DMS 273 (cell line): ENCODE data around the gene ACOXL.
A peak's percentile ranks its signal among the peaks of the same experiment; 100 is the strongest.

Source experiments
- DNase-seq: peaks from one replicate; lab custom pipeline; 2025; ENCODE audit not compliant: unreplicated experiment; lab: John Stamatoyannopoulos, UW

The ACOXL gene

DNA sequence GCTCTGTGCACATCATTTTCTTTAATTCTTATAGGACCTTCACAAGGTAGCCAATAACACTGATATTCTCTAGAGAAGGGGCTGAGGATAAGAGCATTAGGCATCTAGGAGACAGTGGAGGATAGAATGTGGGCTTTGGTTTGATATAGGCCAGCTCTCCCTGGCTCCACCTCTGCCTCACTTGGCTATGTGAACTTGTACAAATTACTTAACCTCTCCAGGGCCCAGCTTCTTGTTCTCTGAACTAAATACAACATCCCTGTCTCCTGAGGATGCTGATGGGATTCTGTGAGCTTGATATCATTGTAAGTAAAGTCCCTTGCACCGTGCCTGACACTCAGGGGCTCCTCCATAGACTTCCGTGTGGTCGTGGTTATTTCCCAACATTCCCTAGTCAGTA, 87.3 kb downstream of the ACOXL start:
- DNase-seq: no peak

DNA sequence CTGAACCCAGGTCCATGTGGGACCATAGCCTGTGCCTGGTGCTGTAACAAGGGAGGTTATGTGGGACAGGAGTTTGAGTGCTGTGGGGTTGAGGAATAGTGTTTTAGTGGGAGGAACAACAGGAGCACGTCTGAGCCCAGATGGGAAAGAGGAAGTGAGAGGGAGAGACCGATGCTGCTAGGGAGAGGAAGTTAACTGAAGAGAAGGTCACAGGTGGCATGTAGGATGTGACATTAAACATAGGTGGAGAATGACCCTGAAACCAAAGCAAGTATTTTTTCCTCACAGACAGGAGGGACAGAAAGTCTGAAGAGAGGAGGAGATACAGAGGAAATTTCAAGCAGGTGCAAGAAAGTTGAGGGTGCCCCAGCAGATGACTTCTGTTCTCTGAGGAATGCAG, 87.8 kb downstream of the ACOXL start:
- no peak for DNase-seq

DNA sequence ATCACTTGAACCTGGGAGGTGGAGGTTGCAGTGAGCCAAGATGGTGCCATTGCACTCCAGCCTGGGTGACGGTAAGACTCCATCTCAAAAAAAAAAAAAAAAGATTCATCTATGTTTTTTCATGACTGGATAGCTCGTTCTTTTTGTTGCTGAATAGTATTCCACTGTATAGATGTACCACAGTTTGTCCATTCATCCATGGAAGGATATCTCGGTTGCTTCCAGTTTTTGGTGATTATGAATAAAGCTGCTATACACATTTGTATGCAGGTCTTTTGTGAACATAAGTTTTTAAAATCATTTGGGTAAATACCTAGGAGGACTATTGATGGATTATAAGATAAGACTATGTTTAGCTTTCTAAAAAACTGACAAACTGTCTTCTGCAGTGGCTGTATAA, 90.8 kb downstream of the ACOXL start:
- no peak for DNase-seq

DNA sequence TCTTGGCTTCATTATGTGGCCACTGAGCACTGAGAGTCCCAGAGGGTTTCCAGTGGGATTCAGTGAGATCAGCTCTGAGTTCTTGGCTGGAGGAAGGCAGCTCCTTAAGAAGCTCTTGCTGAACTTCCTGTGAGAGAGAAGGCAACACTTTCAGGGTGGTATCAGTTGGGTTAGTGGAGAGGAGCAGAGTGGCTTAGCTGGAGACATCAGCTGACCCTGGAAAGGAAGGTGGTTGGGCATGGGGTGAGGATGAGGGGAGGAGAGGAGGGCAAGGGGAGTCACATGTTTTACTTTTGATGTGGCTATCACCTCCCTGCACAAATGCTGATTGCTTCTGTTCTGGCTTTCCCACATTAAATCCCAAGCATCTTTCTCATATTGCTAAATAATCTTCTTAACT, 95.1 kb downstream of the ACOXL start:
- DNase-seq: no peak

DNA sequence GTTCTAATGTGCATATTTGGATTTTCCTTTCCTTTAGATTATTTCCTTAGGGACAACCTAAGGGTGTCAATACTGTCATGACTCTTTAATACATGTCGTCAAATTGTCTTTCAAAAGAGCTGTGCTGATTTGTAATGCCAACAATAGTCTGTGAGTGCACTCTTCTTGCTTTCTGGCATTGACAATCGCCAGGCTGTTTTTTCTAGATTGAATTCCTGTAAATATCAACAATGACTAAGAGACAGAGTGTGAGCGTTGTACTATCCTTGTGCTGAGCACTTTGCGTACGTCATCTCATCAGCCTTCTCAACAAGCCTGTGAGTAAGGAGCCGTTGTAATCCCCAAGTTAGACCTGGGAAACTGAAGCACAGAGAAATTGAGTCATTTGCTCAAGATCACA, 96.0 kb downstream of the ACOXL start:
- DNase-seq: no peak

DNA sequence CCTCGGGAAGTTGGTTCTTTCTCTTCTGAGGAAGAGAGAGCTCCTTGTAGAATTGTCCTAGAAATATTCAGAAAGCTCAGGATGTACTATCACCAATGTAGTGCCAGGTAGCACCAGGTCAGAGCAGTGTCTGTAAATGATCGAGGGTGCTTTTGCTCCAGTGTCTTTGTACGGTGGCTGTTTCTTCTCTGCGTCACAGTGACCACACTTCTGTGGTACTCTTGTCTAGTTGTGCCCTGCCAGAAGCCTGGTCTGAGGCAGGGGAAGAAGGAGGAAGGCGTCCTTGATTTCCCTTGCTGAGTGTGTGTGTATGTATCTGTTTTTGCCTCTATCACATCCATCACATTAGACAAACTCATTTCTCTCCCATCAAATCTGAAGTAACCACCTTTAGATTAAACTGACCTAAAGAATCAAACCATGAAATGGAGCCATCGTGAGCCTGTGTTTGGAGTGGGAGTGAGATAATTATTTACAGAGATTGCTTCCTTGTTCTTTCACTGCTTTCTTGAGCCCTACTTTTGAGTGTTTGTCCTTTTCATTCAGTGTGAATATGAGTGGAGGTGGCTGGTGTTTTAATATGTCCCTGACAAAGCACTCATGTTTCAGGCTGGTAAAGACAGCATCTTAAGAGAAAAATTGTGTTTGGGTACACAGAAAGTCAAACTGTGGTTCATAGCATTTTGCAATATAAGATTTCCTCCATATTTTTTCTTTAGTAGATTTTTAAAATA, 97.2 kb downstream of the ACOXL start:
- DNase-seq: no peak

DNA sequence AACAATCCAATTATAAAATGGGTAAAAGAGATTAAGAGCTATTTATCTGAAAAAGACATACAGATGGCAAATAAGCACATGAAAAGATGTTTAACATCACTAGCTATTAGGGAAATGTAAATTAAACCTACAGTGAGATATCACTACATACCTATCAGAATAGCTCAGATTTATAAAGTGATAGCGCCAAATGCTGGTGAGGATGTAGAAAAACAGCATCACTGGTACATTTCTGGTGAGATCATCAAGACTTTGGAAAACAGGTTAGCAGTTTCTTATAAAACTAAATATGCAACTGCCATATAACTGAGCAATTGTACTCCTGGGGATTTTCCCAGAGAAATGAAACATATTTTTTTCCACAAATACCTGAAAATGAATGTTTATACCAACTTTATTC, 100.4 kb downstream of the ACOXL start:
- DNase-seq: peak; percentile 17

DNA sequence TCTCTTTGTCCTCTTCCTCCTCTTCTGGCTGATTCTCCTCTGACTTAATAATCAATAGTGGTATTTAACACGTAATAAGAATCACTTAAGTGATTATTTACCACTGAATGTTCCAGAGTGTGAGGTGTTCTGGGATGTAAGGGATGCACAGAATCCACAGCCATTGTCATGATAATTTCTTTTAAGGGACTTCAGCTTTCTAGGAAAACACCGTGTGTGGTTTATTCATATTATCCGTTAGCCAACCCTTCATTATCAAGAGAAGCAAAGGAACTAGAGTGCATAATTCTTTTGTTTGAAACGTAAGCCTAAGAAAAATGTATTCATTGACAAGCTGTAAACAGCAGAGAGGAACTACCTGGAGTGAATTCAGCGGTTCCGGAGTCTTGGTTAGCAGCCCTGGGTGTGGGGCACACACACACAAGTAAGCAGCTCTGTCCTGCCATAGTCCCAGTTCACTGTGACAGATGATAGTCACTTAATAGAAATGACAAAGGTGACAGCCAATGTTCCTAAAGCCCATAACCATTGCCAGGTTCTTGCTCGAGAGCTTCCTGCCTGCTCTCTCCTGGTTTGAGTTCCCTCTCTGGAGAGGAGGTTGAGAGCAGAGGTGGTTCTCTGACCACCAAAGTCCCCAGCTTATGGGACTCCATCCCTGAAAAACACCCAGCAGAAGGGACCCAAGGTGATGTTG, 101.9 kb downstream of the ACOXL start:
- no peak for DNase-seq

DNA sequence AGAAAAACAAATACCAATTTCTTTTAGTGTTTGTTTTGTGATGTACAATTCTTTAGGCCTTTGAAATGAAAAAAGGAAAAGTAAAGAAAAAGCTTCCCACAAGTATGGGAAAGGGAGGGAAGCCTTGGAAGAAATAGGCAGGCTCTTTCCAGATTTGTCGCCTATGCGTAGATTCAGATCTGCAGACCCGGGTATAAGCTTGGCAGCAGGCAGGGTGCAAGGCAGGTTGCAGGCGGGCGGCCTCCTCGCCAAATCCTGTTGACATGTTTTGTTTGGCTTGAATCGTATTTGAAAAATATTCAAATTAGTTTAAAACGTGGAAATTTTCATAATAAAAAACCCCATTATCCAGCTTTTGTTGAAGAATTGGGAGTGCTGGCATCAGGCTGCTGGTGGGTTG, 104.3 kb downstream of the ACOXL start:
- no peak for DNase-seq

DNA sequence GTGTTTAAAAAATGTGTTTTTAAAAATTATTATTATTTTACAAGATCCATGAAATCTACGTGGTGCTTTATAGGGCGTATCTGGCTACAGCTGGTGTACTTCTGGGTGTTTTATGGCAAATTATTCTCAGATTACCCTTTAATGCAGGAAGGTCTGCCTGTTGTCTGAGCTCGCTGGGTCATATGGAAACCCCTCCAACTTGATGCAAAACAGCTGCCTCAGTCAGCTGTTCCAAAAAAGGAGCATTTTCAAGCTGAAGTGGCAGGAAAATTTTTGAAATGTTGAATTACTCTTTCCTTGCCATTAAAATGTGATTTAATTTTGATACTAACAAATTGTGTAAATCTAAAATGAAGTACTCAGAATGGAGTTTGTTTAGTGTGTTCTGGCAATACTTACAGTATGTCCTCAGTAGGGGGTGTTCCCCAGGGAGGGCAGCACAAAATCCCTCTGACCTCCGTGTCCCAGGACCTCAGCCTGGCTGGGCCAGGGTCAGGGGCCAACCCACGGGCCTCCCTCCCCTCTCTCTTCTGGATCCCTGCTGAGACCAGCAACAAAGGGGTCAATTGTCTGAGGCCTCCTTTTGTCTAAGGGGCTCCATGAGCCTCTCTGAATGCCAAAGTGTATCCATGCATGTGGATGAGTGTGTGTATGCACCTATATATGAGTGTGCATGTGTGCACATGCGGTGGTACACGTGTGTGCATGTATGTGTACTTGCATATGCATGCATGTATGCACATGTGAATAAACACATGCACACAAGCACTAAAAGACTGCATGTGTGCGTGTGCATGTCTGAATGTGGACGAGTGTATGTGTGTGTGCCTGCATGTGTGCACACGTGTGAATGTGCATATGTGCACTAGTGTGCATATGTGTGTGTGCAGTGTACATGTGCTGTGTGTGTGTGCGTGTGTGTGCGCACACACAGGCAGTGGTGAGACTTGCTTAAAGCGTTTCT, 105.4 kb downstream of the ACOXL start:
- DNase-seq: peak; percentile 4

DNA sequence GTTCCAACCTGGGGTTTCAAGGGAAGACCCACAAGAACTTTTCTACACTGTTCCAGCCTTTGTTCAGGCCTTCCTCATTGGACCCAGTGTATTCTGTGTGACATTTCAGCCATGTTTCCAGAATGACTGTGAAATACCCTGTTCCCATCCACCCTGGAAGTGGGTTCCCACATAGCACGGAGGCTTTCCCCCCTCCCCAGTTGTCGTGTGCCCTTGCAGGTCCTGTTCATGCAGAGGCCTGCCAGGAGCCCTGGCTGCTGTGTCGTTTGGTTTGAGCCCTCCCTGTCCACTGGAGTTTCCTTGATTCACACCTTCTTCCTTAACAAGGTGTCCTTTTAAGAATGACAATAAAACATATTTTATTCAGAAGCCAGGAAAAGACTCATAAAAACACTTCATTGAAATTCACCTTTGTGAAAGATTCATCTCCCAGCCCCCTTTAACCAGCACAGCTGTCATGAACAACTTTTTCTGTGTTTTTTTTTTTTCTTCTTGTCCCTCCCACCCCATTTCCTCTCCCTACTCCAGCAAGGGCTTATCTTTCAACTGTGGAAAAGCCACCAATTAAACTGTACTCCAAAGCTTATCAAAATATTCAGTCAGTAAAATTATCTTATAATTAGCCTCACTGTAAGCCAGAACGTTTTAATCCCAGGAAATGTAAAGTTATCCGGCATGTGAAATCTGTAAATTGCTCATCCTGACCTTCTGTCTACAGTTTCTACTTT, 106.4 kb downstream of the ACOXL start:
- DNase-seq: no peak

DNA sequence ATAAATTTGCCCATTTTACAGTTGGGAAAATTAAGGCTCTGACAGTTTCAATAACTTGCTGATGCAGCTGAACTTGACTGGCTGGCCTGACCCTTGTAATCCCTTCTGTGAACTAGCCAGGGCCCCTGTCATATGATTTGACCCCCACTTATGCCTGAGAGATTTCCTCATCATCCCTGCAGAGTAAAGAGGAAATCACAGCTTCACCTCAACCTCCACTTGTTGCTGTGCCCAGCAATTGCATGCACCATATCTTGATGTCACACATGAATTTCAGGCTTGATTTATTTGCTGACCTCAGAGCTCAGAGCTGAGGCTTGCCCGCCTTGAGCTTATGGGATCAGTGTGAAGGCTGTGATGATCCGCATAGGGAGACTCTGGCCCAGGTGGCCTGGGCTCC, 108.1 kb downstream of the ACOXL start:
- DNase-seq: no peak

DNA sequence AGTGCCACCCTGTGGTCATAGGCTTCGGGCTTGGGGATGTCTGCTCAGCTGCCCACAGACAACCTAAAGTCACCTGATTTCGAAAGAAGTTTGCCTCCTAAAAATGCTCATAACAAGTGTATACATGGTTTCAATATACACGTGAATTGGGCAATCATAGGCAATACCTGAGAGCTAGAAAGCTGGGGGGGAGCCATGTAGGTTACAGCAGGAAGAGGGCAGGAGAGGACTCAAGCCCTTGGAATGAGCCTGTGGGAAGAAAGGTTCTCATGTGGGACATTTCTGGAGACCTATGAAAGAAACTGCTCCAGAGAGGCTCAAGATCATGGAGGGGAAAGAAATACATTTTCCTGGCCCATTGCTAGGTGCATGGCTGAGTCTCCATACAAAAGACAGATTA, 109.7 kb downstream of the ACOXL start:
- DNase-seq: no peak

DNA sequence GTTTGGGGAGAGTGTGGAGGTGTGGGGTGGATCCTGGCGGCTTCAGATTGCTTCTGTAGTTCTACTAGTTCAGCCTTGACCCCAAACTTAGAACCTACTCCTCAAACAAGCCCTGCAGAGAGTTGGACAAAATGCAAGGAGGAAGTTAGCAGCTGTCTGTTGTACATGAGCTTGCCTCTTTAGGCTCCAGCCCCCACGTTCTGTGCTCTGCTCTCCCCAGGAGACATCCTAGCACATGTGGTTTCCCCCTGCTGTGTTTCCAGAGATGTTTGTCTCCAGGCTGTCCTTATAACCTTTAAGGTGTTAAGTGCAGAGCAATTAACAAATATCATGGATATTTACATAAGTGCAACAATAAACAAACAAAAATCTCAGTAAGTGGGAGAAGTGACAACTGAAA, 111.1 kb downstream of the ACOXL start:
- no peak for DNase-seq

DNA sequence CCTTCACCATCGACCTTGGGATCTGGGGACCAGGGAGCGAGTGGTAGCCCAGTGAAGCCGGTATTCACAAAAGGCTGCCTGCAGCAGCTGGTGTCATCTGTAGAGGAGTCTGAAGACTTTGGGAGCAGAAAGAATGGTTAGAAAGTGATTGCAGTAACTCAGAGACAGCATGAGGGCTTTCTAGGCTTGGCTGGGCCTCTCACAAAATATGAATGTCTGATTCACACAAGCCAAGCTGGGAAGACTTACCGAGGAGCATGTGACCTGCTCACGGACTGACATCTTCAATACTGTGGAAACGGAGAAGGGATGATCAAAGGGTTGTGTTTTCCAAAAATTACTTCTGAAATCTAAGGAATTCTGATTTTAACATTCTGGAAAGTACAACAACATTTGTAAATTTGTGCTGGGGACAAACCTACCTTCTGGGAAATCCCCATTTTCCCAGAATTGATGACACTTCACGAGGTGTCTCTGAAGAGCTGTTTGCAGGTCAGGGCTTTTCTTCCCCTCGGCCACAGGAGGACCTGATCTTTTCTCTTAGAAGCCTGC, 111.7 kb downstream of the ACOXL start:
- no peak for DNase-seq

DNA sequence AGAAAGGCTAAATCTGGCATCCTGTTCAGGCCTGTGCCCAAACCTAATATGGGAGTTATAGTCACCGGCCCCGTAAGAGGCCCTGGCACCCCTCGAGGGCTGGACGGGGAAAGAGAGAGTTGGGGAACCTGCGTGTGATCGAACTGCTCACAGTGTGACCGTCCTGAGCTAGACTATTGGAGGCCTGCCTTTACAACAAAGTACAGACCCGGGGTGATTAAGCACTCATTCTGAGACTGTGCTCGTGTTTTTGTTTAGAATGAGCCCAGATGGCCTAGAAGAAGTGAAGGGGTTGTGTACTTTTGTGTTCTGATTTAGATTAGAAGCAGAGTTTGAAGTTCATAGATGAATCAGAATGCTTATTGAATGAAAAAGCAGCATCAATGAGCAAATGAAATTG, 115.3 kb downstream of the ACOXL start:
- no peak for DNase-seq

DNA sequence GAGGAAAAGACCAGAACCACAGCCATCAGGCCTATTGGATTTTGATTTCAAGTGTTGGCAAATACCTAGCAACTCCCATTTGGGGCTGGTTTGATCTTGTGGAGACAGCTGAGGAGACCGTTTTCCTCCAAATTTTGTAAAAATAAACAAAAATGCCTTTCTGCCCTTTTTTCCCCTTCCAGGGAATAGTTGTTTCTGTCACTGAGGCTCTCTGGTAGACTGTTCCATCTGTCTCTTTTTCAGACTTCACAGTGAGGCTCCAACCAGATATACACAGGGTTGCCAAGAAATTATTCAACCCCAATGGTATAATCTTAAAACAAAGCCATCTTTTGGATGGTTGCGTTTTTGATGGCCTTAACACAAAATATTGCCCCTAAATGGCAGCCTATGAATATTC, 115.7 kb downstream of the ACOXL start:
- no peak for DNase-seq

DNA sequence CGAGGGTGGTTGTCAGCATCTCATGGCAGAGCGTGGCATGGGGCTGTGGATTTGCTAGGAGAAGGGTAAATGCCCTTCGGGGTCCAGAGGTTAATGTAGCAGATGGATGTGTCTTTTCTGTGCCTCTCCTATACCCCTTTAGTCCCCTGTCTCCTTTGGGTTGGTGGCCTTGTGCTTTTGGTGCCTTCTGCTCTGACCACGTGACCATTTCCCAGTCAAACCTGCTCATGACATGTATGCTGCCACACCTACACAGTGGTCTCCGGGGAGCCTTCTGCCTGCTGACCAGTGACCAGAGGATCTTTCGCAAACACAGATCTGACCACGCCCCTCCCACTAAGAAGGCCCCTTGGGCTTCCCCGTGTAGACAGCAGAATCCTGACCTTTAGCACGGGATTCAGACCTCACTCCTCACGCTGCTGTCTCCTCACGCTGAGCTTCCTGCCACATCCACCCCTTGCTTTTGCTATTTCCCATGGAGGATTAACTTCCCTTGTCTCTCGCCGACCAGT, 116.2 kb downstream of the ACOXL start:
- no peak for DNase-seq

DNA sequence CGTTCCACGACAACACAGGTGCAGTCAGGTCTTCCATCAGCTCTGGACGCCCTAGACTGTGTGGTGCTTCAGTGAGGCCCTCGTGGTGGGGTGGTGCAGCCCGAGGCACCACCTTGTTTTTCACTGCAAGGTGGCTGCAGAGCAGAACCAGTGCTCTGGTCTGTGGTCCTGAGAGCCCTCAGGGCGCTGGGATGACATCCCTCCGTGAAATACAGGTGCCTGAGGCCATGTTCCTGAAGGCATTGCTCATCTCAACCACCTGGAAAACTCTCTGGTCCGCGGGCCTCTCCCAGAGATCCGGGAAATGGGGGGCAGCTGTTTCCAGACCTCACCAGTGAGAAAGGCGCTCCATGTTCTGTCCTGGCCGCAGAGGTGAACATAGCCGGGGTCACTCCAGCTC, 119.2 kb downstream of the ACOXL start:
- DNase-seq: no peak

DNA sequence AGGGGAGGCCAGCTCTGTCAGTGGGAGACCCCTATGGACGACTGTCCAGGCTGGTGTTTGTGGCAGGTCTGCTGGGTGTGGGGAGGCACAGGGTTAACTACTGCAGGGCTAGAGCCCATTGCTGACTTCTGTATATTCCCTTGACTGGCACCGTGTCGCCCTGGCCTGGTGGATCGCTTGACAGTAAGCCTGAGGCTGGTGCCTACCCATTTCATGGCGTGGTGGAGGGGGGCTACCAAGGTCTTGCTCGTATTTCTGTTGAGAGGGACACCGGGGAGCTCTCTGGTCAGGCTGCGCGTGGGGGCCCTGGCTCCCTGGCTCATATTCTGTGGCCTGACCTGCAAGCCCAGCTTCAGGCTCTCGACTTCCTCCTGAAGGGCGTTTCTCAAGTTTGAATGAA, 119.7 kb downstream of the ACOXL start:
- no peak for DNase-seq
